ENCODE measurements around the gene ABLIM1.

GRCh38 chr10:114680543-114681117, 22.6 kb upstream of the ABLIM1 start:
- TF ChIP-seq, protein P1, sequence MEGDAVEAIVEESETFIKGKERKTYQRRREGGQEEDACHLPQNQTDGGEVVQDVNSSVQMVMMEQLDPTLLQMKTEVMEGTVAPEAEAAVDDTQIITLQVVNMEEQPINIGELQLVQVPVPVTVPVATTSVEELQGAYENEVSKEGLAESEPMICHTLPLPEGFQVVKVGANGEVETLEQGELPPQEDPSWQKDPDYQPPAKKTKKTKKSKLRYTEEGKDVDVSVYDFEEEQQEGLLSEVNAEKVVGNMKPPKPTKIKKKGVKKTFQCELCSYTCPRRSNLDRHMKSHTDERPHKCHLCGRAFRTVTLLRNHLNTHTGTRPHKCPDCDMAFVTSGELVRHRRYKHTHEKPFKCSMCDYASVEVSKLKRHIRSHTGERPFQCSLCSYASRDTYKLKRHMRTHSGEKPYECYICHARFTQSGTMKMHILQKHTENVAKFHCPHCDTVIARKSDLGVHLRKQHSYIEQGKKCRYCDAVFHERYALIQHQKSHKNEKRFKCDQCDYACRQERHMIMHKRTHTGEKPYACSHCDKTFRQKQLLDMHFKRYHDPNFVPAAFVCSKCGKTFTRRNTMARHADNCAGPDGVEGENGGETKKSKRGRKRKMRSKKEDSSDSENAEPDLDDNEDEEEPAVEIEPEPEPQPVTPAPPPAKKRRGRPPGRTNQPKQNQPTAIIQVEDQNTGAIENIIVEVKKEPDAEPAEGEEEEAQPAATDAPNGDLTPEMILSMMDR (IDR thresholded peaks at IDR 0.05): no peak
- TF ChIP-seq EZH2 (IDR thresholded peaks at IDR 0.05): no peak

Data from neural progenitor cell (in vitro differentiated cells).